NCI-H1092 treated with DMSO at 0.1 percent for 48 hours (cell line): ENCODE data around the gene PPA2.

Experiments
- DNase-seq: peaks from one replicate; lab custom pipeline; 2025; lab: John Stamatoyannopoulos, UW

Gene PPA2

GRCh38 chr4:105389167-105389566 is 84.7 kb downstream of the PPA2 start:
- DNase-seq: no peak

- peak; percentile 25 for DNase-seq
Measured at GRCh38 chr4:105387466-105387865, 86.4 kb downstream of the PPA2 start.

- DNase-seq: peak; percentile 36
Measured at GRCh38 chr4:105386012-105386411, 87.8 kb downstream of the PPA2 start.

- no peak for DNase-seq
Measured at GRCh38 chr4:105374071-105374470, 99.8 kb downstream of the PPA2 start.

DNA sequence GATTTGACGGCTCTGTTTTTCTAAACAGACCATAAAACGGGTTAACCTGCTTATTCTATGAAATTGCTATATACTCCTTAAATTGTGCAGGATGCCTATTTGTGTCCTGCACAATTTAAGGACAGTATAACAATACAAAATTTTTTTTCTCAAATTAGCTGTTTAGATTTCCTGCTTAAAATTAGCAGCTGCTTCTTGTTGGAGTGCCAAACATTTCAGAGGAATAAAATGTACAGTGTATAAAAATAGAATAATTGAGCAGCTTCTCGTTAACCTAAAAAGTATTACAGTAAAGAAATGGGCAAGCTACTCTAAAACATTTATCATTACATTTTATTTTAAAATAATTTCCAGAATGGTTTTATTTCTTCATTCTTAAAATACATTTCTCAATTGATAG is 100.5 kb downstream of the PPA2 start:
- DNase-seq: no peak

- no peak for DNase-seq
Measured at GRCh38 chr4:105369988-105370387, 103.9 kb downstream of the PPA2 start.

GRCh38 chr4:105361053-105361452 is 112.8 kb downstream of the PPA2 start:
- no peak for DNase-seq

- DNase-seq: no peak
Measured at GRCh38 chr4:105357258-105357980, 116.4 kb downstream of the PPA2 start.

- DNase-seq: no peak
Measured at GRCh38 chr4:105356194-105356593, 117.7 kb downstream of the PPA2 start.

DNA sequence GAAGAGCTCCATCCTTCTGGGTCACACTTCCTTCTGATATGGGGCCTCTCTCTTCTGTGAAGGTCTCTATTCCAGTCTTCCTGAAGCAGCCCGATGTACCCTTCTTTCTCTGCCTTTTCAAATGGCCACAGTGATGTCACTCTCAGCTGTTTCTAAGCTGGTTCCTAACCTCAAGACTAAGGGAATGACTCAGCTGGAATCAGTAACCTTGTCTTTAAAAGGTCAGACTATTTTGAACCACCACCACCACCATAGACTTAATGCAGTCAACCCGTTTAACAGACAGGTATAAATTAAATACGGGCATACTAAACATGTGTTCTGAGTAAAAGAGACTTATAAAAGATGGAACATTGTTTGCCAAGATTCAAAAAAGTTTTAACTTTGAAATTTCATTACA is 121.0 kb downstream of the PPA2 start:
- DNase-seq: no peak

GRCh38 chr4:105351861-105352260 is 122.0 kb downstream of the PPA2 start:
- no peak for DNase-seq

DNA sequence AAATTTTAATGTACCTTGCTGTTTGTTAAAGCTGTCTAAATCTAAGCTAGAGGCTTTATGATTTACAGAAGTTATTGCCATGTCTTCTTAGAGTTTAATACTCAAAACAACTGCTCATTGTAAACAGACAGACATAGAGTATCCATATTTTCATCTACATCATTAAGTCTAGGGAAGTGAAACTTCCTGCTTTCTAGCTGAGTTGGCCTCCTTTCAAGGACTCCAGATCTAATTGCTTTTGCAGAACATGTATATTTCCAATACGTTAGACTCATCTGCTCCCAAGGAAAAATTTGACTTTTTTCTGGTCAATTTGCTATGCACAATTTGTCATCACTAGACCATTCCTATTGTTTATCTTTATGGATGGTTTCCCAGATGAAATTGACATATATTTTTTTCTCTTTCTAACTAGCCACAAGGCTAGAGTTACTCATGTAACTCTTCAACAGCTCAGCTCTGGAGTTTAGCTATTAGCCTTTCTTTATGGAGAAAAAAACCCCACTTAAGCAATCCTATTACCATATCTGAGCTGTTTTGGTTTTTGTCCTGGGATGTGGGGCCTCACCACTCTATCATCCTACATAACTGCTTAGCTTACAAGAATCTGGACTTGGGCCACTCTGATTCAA is 122.9 kb downstream of the PPA2 start:
- no peak for DNase-seq

DNA sequence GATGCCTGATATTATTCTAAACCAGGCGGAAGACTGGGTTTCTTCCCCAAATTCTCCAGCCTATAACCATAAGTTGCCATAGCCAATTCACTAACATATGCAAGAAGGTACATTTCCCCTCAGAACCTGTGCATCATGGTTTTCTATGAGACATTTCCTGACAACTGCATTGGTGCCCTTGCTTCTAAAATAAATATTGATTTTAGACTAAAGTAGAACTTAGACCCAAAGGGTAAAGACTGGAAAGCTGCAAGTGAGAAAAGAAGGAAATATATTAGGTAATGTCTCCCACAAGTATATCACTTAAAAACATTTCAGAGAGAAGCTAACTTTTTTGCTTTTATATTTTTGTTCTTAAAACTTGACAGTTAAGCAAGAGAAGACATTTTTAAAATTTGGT is 125.1 kb downstream of the PPA2 start:
- no peak for DNase-seq

- DNase-seq: no peak
Measured at GRCh38 chr4:105346869-105347268, 127.0 kb downstream of the PPA2 start.

- DNase-seq: no peak
Measured at GRCh38 chr4:105345838-105346237, 128.0 kb downstream of the PPA2 start.

GRCh38 chr4:105345358-105345757 is 128.5 kb downstream of the PPA2 start:
- DNase-seq: no peak

- DNase-seq: no peak
Measured at GRCh38 chr4:105344141-105344540, 129.7 kb downstream of the PPA2 start.

- peak; percentile 69 for DNase-seq
Measured at GRCh38 chr4:105343146-105343931, 130.5 kb downstream of the PPA2 start.

DNA sequence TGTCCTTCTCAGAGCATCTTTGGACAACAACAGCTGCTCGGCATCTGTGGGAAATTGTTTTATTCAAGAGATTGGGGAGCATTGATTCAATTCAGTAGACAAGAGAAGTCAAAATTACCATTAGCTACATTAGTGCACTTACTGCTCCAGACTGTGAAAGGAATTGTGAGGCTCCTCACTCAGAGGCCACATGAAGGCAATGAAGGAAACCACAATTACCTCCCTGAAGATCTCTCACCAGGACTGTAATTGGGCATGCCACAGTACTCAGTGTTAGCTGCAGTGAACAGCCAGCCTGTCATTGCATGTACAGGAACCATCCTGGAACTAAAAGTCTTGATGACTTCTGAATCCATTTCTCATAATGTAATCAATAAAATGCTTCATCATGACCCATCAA is 144.8 kb downstream of the PPA2 start:
- DNase-seq: no peak

DNA sequence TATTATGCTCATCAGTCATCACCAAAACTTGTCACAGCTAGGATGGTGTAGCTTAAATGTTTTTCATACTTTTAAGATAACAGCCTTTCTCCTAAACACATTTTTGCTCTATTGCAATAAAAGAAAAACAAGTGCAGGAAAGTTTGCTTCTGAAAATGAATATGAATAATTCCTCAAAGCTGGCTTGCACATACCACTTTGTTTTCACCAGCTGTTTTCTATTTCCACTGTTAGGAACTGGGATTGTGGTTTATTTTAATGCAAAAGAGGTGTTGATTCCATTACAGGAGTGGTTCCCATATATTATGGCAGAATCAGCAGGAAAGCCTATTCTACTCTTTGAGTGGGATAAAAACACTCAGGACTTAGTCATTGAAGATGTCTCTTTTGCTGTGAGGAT is 145.9 kb downstream of the PPA2 start:
- DNase-seq: no peak

DNA sequence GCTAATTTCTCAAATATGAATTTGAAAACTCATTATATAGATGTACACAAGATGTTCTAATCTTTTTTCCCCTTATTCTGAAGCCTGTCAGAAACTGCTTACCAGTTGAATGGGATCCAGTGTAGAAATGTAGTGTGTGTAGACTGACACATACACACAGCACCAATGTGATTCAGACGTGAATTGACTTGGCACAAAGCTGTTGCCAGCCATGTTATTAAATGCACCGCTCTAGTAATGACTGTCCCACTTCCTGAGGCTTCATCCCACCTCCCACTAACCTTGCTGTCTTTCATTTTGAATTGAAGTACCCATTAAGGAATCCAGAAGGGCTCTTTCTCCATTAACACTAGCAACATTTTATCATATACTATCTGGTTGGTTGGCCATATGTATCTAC is 146.6 kb downstream of the PPA2 start:
- DNase-seq: no peak
